ENCODE results near the gene USH1C.

- TF ChIP-seq GATA3 (IDR thresholded peaks at IDR 0.05; ENCODE audit: low read depth, low read length) = no peak
- TF ChIP-seq GATA2 (IDR thresholded peaks at IDR 0.05; ENCODE audit: low read depth, low read length) = no peak
Measured at GRCh38 chr11:17578296-17578695, 34.1 kb upstream of the USH1C start.
